Measurements from ENCODE around the gene LAMC1. TPM values are rescaled to one million over a fixed set of nuclear protein-coding genes. Genes with fewer than 3 reads are reported as not detected.

Gene LAMC1
- polyA plus RNA-seq, 1 donor (not counting 4 experiments of a cell fraction or from before 2014, with no cell fraction given): 66.6 TPM

GRCh38 chr1:183039330-183039729 lies 16.1 kb downstream of the LAMC1 start:
- dilution Hi-C loops (cut with MboI; ENCODE audit: extremely low pct_ligation_motif_present, low sequenced_read_pairs): no loop called here
- no peak overlapping the region for H3K27ac ChIP-seq (ENCODE audit: control insufficient read depth, insufficient read depth, low read length)
- no peak overlapping the region for H3K9ac ChIP-seq (ENCODE audit: control insufficient read depth, extremely low read depth, insufficient read depth, low read length)
- H2AFZ ChIP-seq (ENCODE audit: control insufficient read depth, low read length): no peak overlapping the region
- H3K9me3 ChIP-seq (ENCODE audit: control insufficient read depth, low read depth, low read length): no peaks in the 10 kb centered on the region
- no peaks in the 10 kb centered on the region for H3K27me3 ChIP-seq (ENCODE audit: control insufficient read depth, extremely low read depth, insufficient read depth, low read length)
- H3K4me1 ChIP-seq (ENCODE audit: control insufficient read depth, extremely low read depth, insufficient read depth, low read length): peaks cover 4% of the 10 kb centered on the region
- H3K36me3 ChIP-seq (ENCODE audit: control insufficient read depth in 2 of 2, extremely low read depth in 1 of 2, insufficient read depth in 2 of 2, low read length in 2 of 2): peaks cover 0 to 8% of the 10 kb centered on the region in 2 experiments
- peaks cover 15% of the 10 kb centered on the region for H4K20me1 ChIP-seq (ENCODE audit: control insufficient read depth, extremely low read depth, insufficient read depth, low read length)
- DNase-seq (ENCODE audit: low read depth, low spot score) (no peak), FAIRE-seq (no peak)
- H3K9me1 ChIP-seq (ENCODE audit: control insufficient read depth, extremely low read depth, insufficient read depth, low read length): peaks cover 3% of the 10 kb centered on the region
- H3K4me3 ChIP-seq (ENCODE audit: control insufficient read depth in 2 of 3, extremely low read depth in 1 of 3, insufficient read depth in 2 of 3, low read depth in 1 of 3, low read length in 3 of 3): no peak overlapping the region
- TF ChIP-seq, protein P1, sequence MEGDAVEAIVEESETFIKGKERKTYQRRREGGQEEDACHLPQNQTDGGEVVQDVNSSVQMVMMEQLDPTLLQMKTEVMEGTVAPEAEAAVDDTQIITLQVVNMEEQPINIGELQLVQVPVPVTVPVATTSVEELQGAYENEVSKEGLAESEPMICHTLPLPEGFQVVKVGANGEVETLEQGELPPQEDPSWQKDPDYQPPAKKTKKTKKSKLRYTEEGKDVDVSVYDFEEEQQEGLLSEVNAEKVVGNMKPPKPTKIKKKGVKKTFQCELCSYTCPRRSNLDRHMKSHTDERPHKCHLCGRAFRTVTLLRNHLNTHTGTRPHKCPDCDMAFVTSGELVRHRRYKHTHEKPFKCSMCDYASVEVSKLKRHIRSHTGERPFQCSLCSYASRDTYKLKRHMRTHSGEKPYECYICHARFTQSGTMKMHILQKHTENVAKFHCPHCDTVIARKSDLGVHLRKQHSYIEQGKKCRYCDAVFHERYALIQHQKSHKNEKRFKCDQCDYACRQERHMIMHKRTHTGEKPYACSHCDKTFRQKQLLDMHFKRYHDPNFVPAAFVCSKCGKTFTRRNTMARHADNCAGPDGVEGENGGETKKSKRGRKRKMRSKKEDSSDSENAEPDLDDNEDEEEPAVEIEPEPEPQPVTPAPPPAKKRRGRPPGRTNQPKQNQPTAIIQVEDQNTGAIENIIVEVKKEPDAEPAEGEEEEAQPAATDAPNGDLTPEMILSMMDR (optimal IDR thresholded peaks at IDR 0.05 in 1 of 3, IDR thresholded peaks at IDR 0.05 in 1 of 3, conservative IDR thresholded peaks at IDR 0.05 in 1 of 3; ENCODE audit: extremely low read depth in 1 of 3, insufficient read depth in 2 of 3, low read length in 3 of 3): no peak
- no peak for TF ChIP-seq EZH2 (IDR thresholded peaks at IDR 0.05; ENCODE audit: low read length)
- H3K79me2 ChIP-seq (ENCODE audit: control insufficient read depth, insufficient read depth, low read length): peaks cover 64% of the 10 kb centered on the region
- H3K4me2 ChIP-seq (ENCODE audit: control insufficient read depth, extremely low read depth, insufficient read depth, low read depth, low read length): no peak overlapping the region

GRCh38 chr1:183039985-183040447 lies 16.8 kb downstream of the LAMC1 start:
- TF ChIP-seq, protein P1 (optimal IDR thresholded peaks at IDR 0.05 in 1 of 3, IDR thresholded peaks at IDR 0.05 in 1 of 3, conservative IDR thresholded peaks at IDR 0.05 in 1 of 3; ENCODE audit: extremely low read depth in 1 of 3, insufficient read depth in 2 of 3, low read length in 3 of 3): no peak
- no peak for TF ChIP-seq EZH2 (IDR thresholded peaks at IDR 0.05; ENCODE audit: low read length)
- H3K4me3 ChIP-seq (ENCODE audit: control insufficient read depth in 2 of 3, extremely low read depth in 1 of 3, insufficient read depth in 2 of 3, low read depth in 1 of 3, low read length in 3 of 3): no peak overlapping the region
- H3K4me1 ChIP-seq (ENCODE audit: control insufficient read depth, extremely low read depth, insufficient read depth, low read length): peaks cover 4% of the 10 kb centered on the region
- no peak overlapping the region for H3K27ac ChIP-seq (ENCODE audit: control insufficient read depth, insufficient read depth, low read length)
- FAIRE-seq (peak; percentile 41), DNase-seq (ENCODE audit: low read depth, low spot score) (no peak)
- H2AFZ ChIP-seq (ENCODE audit: control insufficient read depth, low read length): no peak overlapping the region
- H4K20me1 ChIP-seq (ENCODE audit: control insufficient read depth, extremely low read depth, insufficient read depth, low read length): peaks cover 14% of the 10 kb centered on the region
- dilution Hi-C loops (cut with MboI; ENCODE audit: extremely low pct_ligation_motif_present, low sequenced_read_pairs): no loop called here
- peaks cover 0 to 8% of the 10 kb centered on the region in 2 experiments for H3K36me3 ChIP-seq (ENCODE audit: control insufficient read depth in 2 of 2, extremely low read depth in 1 of 2, insufficient read depth in 2 of 2, low read length in 2 of 2)
- no peaks in the 10 kb centered on the region for H3K9me3 ChIP-seq (ENCODE audit: control insufficient read depth, low read depth, low read length)
- H3K79me2 ChIP-seq (ENCODE audit: control insufficient read depth, insufficient read depth, low read length): peaks cover 71% of the 10 kb centered on the region
- no peak overlapping the region for H3K4me2 ChIP-seq (ENCODE audit: control insufficient read depth, extremely low read depth, insufficient read depth, low read depth, low read length)
- no peak overlapping the region for H3K9ac ChIP-seq (ENCODE audit: control insufficient read depth, extremely low read depth, insufficient read depth, low read length)
- no peaks in the 10 kb centered on the region for H3K27me3 ChIP-seq (ENCODE audit: control insufficient read depth, extremely low read depth, insufficient read depth, low read length)
- peaks cover 3% of the 10 kb centered on the region for H3K9me1 ChIP-seq (ENCODE audit: control insufficient read depth, extremely low read depth, insufficient read depth, low read length)

All from keratinocyte (primary cell).